Fibroblast of lung (primary cell): ENCODE data around the gene PRDM11. TPM values are rescaled to one million over a fixed set of nuclear protein-coding genes. Genes with fewer than 3 reads are reported as not detected.
A peak's percentile ranks its signal among the peaks of the same experiment; 100 is the strongest.

Experiments
- DNase-seq, 2 donors: peaks; one replicate each; pipeline versions ENCODE4 v3.0.0 to v3.0.0-alpha.2; 2010; ENCODE audit warnings: low read depth in 2 of 2
- H2AFZ ChIP-seq: 2 replicates; pipeline ENCODE4 v1.5.1; 2012; ENCODE audit warnings: low read length, control low read depth, inconsistent platforms
- H3K27ac ChIP-seq: 2 replicates; pipeline ENCODE4 v1.5.1; 2011; ENCODE audit warnings: low read length, control low read depth; ENCODE audit not compliant: insufficient read depth
- H3K27me3 ChIP-seq: 2 replicates; pipeline ENCODE4 v1.5.1; 2011; ENCODE audit warnings: mild to moderate bottlenecking, low read length; ENCODE audit not compliant: control insufficient read depth, insufficient read depth
- H3K36me3 ChIP-seq: 2 replicates; pipeline ENCODE4 v1.5.1; 2011; ENCODE audit warnings: low read length; ENCODE audit not compliant: control insufficient read depth, insufficient read depth
- H3K4me1 ChIP-seq: 2 replicates; pipeline ENCODE4 v1.5.1; 2011; ENCODE audit warnings: low read length; ENCODE audit not compliant: control insufficient read depth, insufficient read depth; ENCODE audit errors: extremely low read depth
- H3K4me2 ChIP-seq: 2 replicates; pipeline ENCODE4 v1.5.1; 2011; ENCODE audit warnings: low read length, control low read depth; ENCODE audit not compliant: insufficient read depth; ENCODE audit errors: extremely low read depth
- H3K4me3 ChIP-seq, 4 experiments: fragments of 200-600 bp in 1 of 4; sonication (generic) in 1 of 4; replicated peaks in 1 of 4; 2 replicates each; pipeline ENCODE4 v1.5.1; 2011 to 2016; ENCODE audit warnings: low read length in 4 of 4, low read depth in 3 of 4, mild to moderate bottlenecking in 3 of 4, control low read depth in 2 of 4, inconsistent platforms in 1 of 4, mixed read lengths in 1 of 4; ENCODE audit not compliant: insufficient read depth in 1 of 4; ENCODE audit errors: control extremely low read depth in 1 of 4
- H3K79me2 ChIP-seq: 2 replicates; pipeline ENCODE4 v1.5.1; 2012; ENCODE audit warnings: mild to moderate bottlenecking, low read length, inconsistent platforms; ENCODE audit not compliant: control insufficient read depth, insufficient read depth
- H3K9ac ChIP-seq: 2 replicates; pipeline ENCODE4 v1.5.1; 2011; ENCODE audit warnings: mild to moderate bottlenecking, low read length, control low read depth; ENCODE audit not compliant: insufficient read depth
- H3K9me3 ChIP-seq: 2 replicates; pipeline ENCODE4 v1.5.1; 2012; ENCODE audit warnings: low read depth, low read length; ENCODE audit not compliant: control insufficient read depth, insufficient read depth
- H4K20me1 ChIP-seq: 2 replicates; pipeline ENCODE4 v1.5.1; 2011; ENCODE audit warnings: low read length; ENCODE audit not compliant: control insufficient read depth, insufficient read depth; ENCODE audit errors: extremely low read depth
- EZH2 ChIP-seq: IDR thresholded peaks from 2 replicates; pipeline ENCODE4 v1.5.1; 2012; ENCODE audit warnings: low read length, control low read depth, mild to moderate bottlenecking; ENCODE audit errors: missing control alignments
- polyA plus RNA-seq, 2 donors: library from polyadenylated mRNA; depleted of rRNA in 1 of 2; stranded (reverse) in 1 of 2; unstranded in 1 of 2; fragments of >200 nt; gene quantifications; 2 replicates each; pipeline ENCODE4 v1.2.1, GENCODE V29; 2011 to 2012; ENCODE audit warnings: missing spikeins in 1 of 2
- total RNA-seq: library from RNA; depleted of rRNA; stranded (reverse); fragments of >200 nt; gene quantifications from 2 replicates; pipeline ENCODE4 v1.2.1, GENCODE V29; 2014
- TF ChIP-seq, protein P1 (sequence below), 2 donors: IDR thresholded peaks in 1 of 2; conservative IDR thresholded peaks in 1 of 2; 1 replicate in 1 of 2; 2 replicates in 1 of 2; pipeline ENCODE4 v1.5.1; 2011 to 2012; ENCODE audit warnings: low read length in 2 of 2, control low read depth in 1 of 2, inconsistent platforms in 1 of 2, low read depth in 1 of 2, mild to moderate bottlenecking in 1 of 2

PRDM11 gene
- total and polyA plus RNA-seq, 2 donors (not counting 1 experiment from before 2014, with no cell fraction given): 3.1 to 4.0 TPM

DNA sequence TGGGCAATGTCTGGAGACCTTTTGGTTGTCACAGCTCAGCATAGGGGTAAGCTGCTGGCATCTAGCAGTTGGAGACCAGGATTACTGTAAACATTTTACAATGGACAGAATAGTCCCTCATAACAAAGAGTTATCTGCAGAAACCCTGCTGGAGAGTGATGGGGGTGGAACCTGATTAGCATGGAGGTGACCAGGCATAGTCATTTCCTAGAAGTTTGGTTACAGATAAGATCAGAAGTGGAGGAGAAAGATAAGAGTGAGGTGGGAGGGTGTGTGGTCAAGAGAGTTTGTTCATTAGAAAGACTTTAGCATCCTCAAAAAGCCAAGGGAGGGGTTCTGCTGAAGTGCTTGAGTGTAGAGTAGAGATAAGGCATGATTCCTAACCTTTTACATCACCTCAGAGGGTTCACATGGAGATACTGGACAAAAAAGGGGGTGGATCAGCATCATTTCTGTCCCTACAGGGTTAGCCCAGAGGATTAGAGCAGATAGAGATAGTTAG is 38.8 kb downstream of the PRDM11 start:
- no peaks in the 10 kb centered on the region for H3K27me3 ChIP-seq
- H3K4me1 ChIP-seq: no peaks in the 10 kb centered on the region
- no peaks in the 10 kb centered on the region for H3K79me2 ChIP-seq
- no peak overlapping the region for H3K9ac ChIP-seq
- no peaks in the 10 kb centered on the region for H4K20me1 ChIP-seq
- DNase-seq: peak in 1 of 2 donors; percentile 46
- no peaks in the 10 kb centered on the region for H3K9me3 ChIP-seq
- no peak overlapping the region for H3K4me2 ChIP-seq
- H3K27ac ChIP-seq: no peak overlapping the region
- no peaks in the 10 kb centered on the region for H3K36me3 ChIP-seq
- TF ChIP-seq, protein P1, sequence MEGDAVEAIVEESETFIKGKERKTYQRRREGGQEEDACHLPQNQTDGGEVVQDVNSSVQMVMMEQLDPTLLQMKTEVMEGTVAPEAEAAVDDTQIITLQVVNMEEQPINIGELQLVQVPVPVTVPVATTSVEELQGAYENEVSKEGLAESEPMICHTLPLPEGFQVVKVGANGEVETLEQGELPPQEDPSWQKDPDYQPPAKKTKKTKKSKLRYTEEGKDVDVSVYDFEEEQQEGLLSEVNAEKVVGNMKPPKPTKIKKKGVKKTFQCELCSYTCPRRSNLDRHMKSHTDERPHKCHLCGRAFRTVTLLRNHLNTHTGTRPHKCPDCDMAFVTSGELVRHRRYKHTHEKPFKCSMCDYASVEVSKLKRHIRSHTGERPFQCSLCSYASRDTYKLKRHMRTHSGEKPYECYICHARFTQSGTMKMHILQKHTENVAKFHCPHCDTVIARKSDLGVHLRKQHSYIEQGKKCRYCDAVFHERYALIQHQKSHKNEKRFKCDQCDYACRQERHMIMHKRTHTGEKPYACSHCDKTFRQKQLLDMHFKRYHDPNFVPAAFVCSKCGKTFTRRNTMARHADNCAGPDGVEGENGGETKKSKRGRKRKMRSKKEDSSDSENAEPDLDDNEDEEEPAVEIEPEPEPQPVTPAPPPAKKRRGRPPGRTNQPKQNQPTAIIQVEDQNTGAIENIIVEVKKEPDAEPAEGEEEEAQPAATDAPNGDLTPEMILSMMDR (conservative IDR thresholded peaks at IDR 0.05 in 1 of 2, IDR thresholded peaks at IDR 0.05 in 1 of 2; ENCODE audit: low read depth in 1 of 2, low read length in 2 of 2): no peak
- TF ChIP-seq EZH2: no peak
- H3K4me3 ChIP-seq: no peak overlapping the region
- no peak overlapping the region for H2AFZ ChIP-seq

DNA sequence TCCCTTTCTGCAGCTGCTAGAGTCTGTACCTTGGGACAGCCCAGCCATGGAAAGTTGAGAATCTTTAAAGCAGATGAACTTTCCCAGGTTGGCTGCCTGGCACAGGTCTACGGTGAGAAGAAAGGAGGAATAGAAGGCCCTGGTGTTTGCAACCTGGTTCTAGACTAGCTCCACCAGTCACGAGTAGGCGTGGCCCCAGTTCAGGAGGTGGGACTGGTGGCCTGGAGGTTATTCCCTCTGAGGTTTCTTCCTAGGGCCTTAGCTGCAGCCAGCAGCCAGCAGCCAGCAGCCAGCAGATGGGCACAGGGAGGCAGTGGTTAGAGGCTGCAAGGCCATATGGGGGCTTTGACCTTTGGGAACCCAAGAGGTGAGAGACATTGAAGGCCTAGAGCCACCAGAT is 40.9 kb downstream of the PRDM11 start:
- Histone ChIP-seq H3K36me3 (no peaks in the 10 kb centered on the region), H3K27me3 (no peaks in the 10 kb centered on the region), H3K9ac (no peak overlapping the region), H3K4me1 (no peaks in the 10 kb centered on the region), H4K20me1 (no peaks in the 10 kb centered on the region), H2AFZ (no peak overlapping the region), H3K27ac (no peak overlapping the region), H3K9me3 (no peaks in the 10 kb centered on the region), H3K4me2 (no peak overlapping the region), H3K79me2 (no peaks in the 10 kb centered on the region), H3K4me3 (no peak overlapping the region)
- TF ChIP-seq, protein P1 (conservative IDR thresholded peaks at IDR 0.05 in 1 of 2, IDR thresholded peaks at IDR 0.05 in 1 of 2; ENCODE audit: low read depth in 1 of 2, low read length in 2 of 2): no peak
- no peak for TF ChIP-seq EZH2
- no peak for DNase-seq

DNA sequence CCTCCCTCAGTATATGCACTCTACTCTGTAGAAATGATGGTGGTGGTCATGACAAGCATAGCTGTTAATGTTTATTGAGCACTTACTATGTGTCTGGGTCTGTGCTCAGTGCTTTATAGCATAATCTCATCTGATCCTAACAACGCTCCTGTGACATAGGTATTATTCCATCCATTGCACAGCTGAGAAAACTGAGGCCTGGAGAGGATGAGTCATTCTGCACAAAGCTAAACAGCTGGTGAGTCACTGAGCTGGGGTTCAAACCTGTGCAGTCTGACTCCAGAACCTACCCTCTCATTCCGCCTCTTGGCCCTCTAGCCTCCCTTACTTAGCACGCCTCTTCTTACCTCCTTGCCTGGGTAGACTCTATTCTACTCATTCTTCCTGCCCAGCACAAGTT is 41.7 kb downstream of the PRDM11 start:
- DNase-seq: no peak
- no peak for TF ChIP-seq EZH2
- TF ChIP-seq, protein P1 (conservative IDR thresholded peaks at IDR 0.05 in 1 of 2, IDR thresholded peaks at IDR 0.05 in 1 of 2; ENCODE audit: low read depth in 1 of 2, low read length in 2 of 2): no peak
- Histone ChIP-seq H3K27ac (no peak overlapping the region), H3K4me2 (no peak overlapping the region), H3K4me1 (no peaks in the 10 kb centered on the region), H3K27me3 (no peaks in the 10 kb centered on the region), H3K9me3 (no peaks in the 10 kb centered on the region), H3K9ac (no peak overlapping the region), H3K36me3 (no peaks in the 10 kb centered on the region), H3K4me3 (no peak overlapping the region), H2AFZ (no peak overlapping the region), H3K79me2 (no peaks in the 10 kb centered on the region), H4K20me1 (no peaks in the 10 kb centered on the region)
